Fibroblast of lung (primary cell): ENCODE results near the gene METTL4.

Experiments used
- CTCF ChIP-seq, 2 donors: IDR thresholded peaks in 1 of 2; conservative IDR thresholded peaks in 1 of 2; 1 replicate in 1 of 2; 2 replicates in 1 of 2; pipeline ENCODE4 v1.5.1; 2011 to 2012; ENCODE audit warnings: low read length in 2 of 2, control low read depth in 1 of 2, inconsistent platforms in 1 of 2, low read depth in 1 of 2, mild to moderate bottlenecking in 1 of 2
- EZH2 ChIP-seq: IDR thresholded peaks from 2 replicates; pipeline ENCODE4 v1.5.1; 2012; ENCODE audit warnings: low read length, control low read depth, mild to moderate bottlenecking; ENCODE audit errors: missing control alignments

DNA sequence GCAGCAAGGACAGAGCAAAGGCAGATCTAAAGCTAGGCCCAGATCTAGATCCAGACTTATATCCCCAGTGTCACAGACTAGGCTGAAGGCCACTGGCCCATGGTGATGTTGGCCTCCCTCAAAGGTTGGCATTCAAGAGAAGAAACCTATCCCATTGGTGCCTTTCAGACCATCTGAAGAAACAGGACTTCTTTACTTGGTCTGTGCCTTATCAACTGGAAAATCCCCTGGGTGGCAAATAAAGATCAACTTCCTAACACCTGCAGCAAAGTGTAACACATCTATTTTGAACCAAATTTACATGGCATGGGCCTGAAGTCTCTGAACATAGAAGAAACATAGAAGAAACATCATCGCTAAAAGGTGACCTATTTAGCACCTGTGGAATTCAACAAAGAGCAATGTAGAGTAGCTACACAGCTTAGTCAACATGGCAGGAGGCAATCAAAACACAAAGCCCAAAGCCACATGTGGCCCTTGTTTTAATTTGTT, 35.8 kb downstream of the METTL4 start:
- no peak for TF ChIP-seq CTCF (conservative IDR thresholded peaks at IDR 0.05 in 1 of 2, IDR thresholded peaks at IDR 0.05 in 1 of 2; ENCODE audit: low read depth in 1 of 2, low read length in 2 of 2)
- TF ChIP-seq EZH2 = no peak
